DND-41 (cell line): Measurements from ENCODE around the gene ETV4.

Source experiments
- CTCF ChIP-seq: IDR thresholded peaks from 2 replicates; pipeline ENCODE4 v1.5.1; 2012; ENCODE audit warnings: borderline replicate concordance, low read length, moderate library complexity, mild to moderate bottlenecking; ENCODE audit not compliant: poor library complexity, severe bottlenecking; ENCODE audit errors: extremely low read depth
- EZH2 ChIP-seq: IDR thresholded peaks from 3 replicates; pipeline ENCODE4 v1.6.1; 2012; ENCODE audit warnings: borderline replicate concordance, low read depth, mild to moderate bottlenecking, moderate library complexity, low read length, inconsistent platforms; ENCODE audit not compliant: severe bottlenecking

- TF ChIP-seq CTCF (no peak), EZH2 (no peak)
These were observed 45.8 kb upstream of the ETV4 start for GRCh38 chr17:43591779-43592562.
